Neural progenitor cell (in vitro differentiated cells): Measurements from ENCODE around the gene TEKTIP1. TPM values are rescaled to one million over a fixed set of nuclear protein-coding genes. Genes with fewer than 3 reads are reported as not detected.

Experiments
- DNase-seq: peaks from one replicate; pipeline ENCODE4 v3.0.0-alpha.2; 2016; ENCODE audit warnings: low spot score
- H2AFZ ChIP-seq: fragments of 200-600 bp; sonication (generic); replicated peaks from 2 replicates; pipeline ENCODE4 v1.6.1; 2016; ENCODE audit warnings: antibody characterized with exemption
- H3F3A ChIP-seq: fragments of 200-600 bp; sonication (generic); 2 replicates; pipeline ENCODE4 v1.6.1; 2016; ENCODE audit warnings: antibody characterized with exemption, low read depth
- H3K27ac ChIP-seq: fragments of 200-600 bp; sonication (generic); 2 replicates; pipeline ENCODE4 v1.5.1; 2016; ENCODE audit warnings: mild to moderate bottlenecking
- H3K27me3 ChIP-seq: fragments of 200-600 bp; sonication (generic); 2 replicates; pipeline ENCODE4 v1.6.1; 2016; ENCODE audit warnings: mild to moderate bottlenecking, moderate library complexity
- H3K36me3 ChIP-seq: fragments of 200-600 bp; sonication (generic); 2 replicates; pipeline ENCODE4 v1.5.1; 2016
- H3K4me1 ChIP-seq: fragments of 200-600 bp; sonication (generic); 2 replicates; pipeline ENCODE4 v1.6.1; 2016; ENCODE audit warnings: mixed run types
- H3K4me2 ChIP-seq: fragments of 200-600 bp; sonication (generic); 2 replicates; pipeline ENCODE4 v1.6.1; 2016
- H3K4me3 ChIP-seq: fragments of 200-600 bp; sonication (generic); 2 replicates; pipeline ENCODE4 v1.5.1; 2016
- H3K79me2 ChIP-seq: fragments of 200-600 bp; sonication (generic); 2 replicates; pipeline ENCODE4 v1.6.1; 2016; ENCODE audit warnings: low read depth
- H3K9ac ChIP-seq: fragments of 200-600 bp; sonication (generic); 2 replicates; pipeline ENCODE4 v1.6.1; 2016
- H3K9me3 ChIP-seq: fragments of 200-600 bp; sonication (generic); 2 replicates; pipeline ENCODE4 v1.5.1; 2016; ENCODE audit warnings: low read depth
- H4K20me1 ChIP-seq: fragments of 200-600 bp; sonication (generic); 2 replicates; pipeline ENCODE4 v1.6.1; 2016; ENCODE audit warnings: low read depth
- H3K27ac Mint-ChIP-seq: 3 replicates; pipeline ENCODE4 v1.8.0; 2021; ENCODE audit warnings: mixed read lengths
- H3K27me3 Mint-ChIP-seq: 2 replicates; pipeline ENCODE4 v1.8.0; 2022; ENCODE audit warnings: low read depth, mild to moderate bottlenecking, inconsistent platforms, moderate library complexity, mixed read lengths; ENCODE audit not compliant: insufficient read depth
- H3K36me3 Mint-ChIP-seq: 3 replicates; pipeline ENCODE4 v1.8.0; 2021; ENCODE audit warnings: mixed read lengths
- H3K4me1 Mint-ChIP-seq: 3 replicates; pipeline ENCODE4 v1.8.0; 2021; ENCODE audit warnings: mixed read lengths
- H3K4me3 Mint-ChIP-seq: 3 replicates; pipeline ENCODE4 v1.8.0; 2021; ENCODE audit warnings: mild to moderate bottlenecking, moderate library complexity, mixed read lengths
- H3K9me3 Mint-ChIP-seq: 3 replicates; pipeline ENCODE4 v1.8.0; 2020; ENCODE audit warnings: mixed read lengths
- EZH2 ChIP-seq: fragments of 200-600 bp; sonication (generic); IDR thresholded peaks from 2 replicates; pipeline ENCODE4 v1.6.1; 2017; ENCODE audit warnings: antibody characterized with exemption, mild to moderate bottlenecking, moderate library complexity
- EZH2phosphoT487 ChIP-seq: fragments of 200-600 bp; sonication (generic); IDR thresholded peaks from 2 replicates; pipeline ENCODE4 v1.6.1; 2017; ENCODE audit warnings: antibody characterized with exemption
- total RNA-seq: library from RNA; depleted of rRNA; stranded (reverse); fragments of >200 nt; gene quantifications from 2 replicates; pipeline ENCODE4 v1.2.3, GENCODE V29; 2015; ENCODE audit warnings: low replicate concordance
- TF ChIP-seq, protein P1 (sequence below): fragments of 200-600 bp; sonication (generic); IDR thresholded peaks from 2 replicates; pipeline ENCODE4 v1.5.1; 2017; ENCODE audit warnings: antibody characterized with exemption, mild to moderate bottlenecking

The TEKTIP1 gene
- total RNA-seq, 1 donor from 2014 or later: not detected

DNA sequence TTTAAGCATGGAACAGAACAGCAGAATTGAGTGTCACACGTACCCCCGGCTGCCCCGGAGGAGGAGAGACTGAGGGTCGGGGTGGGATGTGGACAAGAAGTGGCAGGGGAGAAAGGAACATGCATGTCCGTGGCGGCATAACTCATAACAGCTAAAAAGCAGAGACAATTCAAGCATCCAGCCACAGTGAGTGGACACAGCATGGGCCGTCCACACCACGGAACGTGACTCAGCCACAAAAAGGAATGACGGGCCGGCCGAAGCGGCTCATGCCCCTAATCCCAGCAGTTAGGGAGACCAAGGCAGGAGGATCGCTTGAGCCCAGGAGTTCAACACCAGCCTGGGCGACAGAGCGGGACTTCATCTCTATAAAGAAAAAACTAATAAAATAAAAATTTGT is 46.1 kb upstream of the TEKTIP1 start:
- H3K9me3 Mint-ChIP-seq: no peaks in the 10 kb centered on the region
- H3K27me3 Mint-ChIP-seq: no peaks in the 10 kb centered on the region
- no peaks in the 10 kb centered on the region for H3K4me1 Mint-ChIP-seq
- Histone ChIP-seq H3F3A (no peaks in the 10 kb centered on the region), H3K4me3 (no peak overlapping the region), H3K36me3 (no peaks in the 10 kb centered on the region), H4K20me1 (no peaks in the 10 kb centered on the region), H3K27me3 (no peaks in the 10 kb centered on the region), H3K9me3 (no peaks in the 10 kb centered on the region), H3K27ac (no peak overlapping the region), H3K4me2 (no peak overlapping the region), H3K4me1 (no peaks in the 10 kb centered on the region), H3K9ac (no peak overlapping the region), H2AFZ (no peak overlapping the region), H3K79me2 (peaks cover 2% of the 10 kb centered on the region)
- peak overlapping the region; percentile 18 for H3K4me3 Mint-ChIP-seq
- H3K27ac Mint-ChIP-seq: no peak overlapping the region
- no peak for TF ChIP-seq EZH2phosphoT487
- TF ChIP-seq, protein P1, sequence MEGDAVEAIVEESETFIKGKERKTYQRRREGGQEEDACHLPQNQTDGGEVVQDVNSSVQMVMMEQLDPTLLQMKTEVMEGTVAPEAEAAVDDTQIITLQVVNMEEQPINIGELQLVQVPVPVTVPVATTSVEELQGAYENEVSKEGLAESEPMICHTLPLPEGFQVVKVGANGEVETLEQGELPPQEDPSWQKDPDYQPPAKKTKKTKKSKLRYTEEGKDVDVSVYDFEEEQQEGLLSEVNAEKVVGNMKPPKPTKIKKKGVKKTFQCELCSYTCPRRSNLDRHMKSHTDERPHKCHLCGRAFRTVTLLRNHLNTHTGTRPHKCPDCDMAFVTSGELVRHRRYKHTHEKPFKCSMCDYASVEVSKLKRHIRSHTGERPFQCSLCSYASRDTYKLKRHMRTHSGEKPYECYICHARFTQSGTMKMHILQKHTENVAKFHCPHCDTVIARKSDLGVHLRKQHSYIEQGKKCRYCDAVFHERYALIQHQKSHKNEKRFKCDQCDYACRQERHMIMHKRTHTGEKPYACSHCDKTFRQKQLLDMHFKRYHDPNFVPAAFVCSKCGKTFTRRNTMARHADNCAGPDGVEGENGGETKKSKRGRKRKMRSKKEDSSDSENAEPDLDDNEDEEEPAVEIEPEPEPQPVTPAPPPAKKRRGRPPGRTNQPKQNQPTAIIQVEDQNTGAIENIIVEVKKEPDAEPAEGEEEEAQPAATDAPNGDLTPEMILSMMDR: no peak
- TF ChIP-seq EZH2: no peak
- DNase-seq: no peak
- peaks cover 16% of the 10 kb centered on the region for H3K36me3 Mint-ChIP-seq

DNA sequence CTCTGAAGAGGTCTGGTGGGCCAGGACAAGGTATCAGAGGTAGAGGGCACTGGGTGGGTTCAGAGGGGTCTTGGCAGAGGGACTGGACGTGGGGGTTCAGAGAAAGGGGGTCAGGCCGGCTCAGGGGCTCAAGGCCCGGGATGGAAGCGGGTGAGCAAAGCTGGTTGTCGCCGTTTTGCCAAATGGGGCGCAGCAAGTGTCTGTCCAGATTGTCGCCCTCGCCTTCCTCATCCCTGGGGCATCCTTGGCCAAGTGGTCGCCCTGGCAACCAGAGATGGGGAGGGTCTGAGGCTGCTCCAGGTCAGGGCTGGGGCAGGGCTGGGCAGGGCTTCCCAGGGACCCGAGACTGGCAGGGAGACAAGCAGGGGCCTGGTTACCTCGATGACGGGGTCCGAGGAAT is 45.3 kb upstream of the TEKTIP1 start:
- Histone ChIP-seq H3K79me2 (peaks cover 10% of the 10 kb centered on the region), H3K4me3 (no peak overlapping the region), H3K4me1 (no peaks in the 10 kb centered on the region), H3K9ac (no peak overlapping the region), H3K27me3 (no peaks in the 10 kb centered on the region), H3K4me2 (no peak overlapping the region), H3F3A (no peaks in the 10 kb centered on the region), H4K20me1 (no peaks in the 10 kb centered on the region), H3K27ac (no peak overlapping the region), H3K9me3 (no peaks in the 10 kb centered on the region), H2AFZ (no peak overlapping the region), H3K36me3 (no peaks in the 10 kb centered on the region)
- Mint-ChIP-seq H3K36me3 (peaks cover 16% of the 10 kb centered on the region), H3K9me3 (no peaks in the 10 kb centered on the region), H3K4me3 (no peak overlapping the region), H3K27ac (no peak overlapping the region), H3K27me3 (no peaks in the 10 kb centered on the region), H3K4me1 (no peaks in the 10 kb centered on the region)
- DNase-seq: no peak
- no peak for TF ChIP-seq EZH2
- TF ChIP-seq, protein P1: no peak
- no peak for TF ChIP-seq EZH2phosphoT487

DNA sequence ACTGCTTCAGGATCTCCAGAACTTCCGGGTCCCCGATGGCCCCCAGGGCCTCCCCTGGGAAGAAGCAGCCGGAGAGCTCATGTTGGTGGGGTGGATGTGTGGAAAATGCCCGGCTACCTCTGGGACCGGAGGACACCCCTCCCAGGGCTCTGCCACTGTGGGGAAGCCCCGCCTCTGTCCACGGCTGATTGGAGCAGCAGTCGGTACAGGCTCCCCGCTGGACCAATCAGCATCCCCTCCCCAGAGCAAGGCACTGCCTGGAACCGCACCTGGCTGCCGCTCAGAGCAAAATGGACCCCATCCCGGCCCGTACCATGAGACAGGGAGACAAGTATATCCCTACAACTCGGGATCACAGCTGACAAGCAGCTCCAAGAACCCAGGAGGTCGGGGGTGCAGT is 44.9 kb upstream of the TEKTIP1 start:
- no peak overlapping the region for H3K27ac Mint-ChIP-seq
- no peaks in the 10 kb centered on the region for H3K27me3 Mint-ChIP-seq
- H3K4me3 Mint-ChIP-seq: no peak overlapping the region
- TF ChIP-seq EZH2 (no peak), EZH2phosphoT487 (no peak)
- TF ChIP-seq, protein P1: no peak
- H3K9ac ChIP-seq: no peak overlapping the region
- no peak overlapping the region for H3K4me2 ChIP-seq
- H3K4me1 Mint-ChIP-seq: peaks cover 2% of the 10 kb centered on the region
- no peaks in the 10 kb centered on the region for H3K9me3 Mint-ChIP-seq
- peaks cover 14% of the 10 kb centered on the region for H3K36me3 Mint-ChIP-seq
- peaks cover 14% of the 10 kb centered on the region for H3K79me2 ChIP-seq
- DNase-seq: peak; percentile 57
- no peaks in the 10 kb centered on the region for H3K9me3 ChIP-seq
- H3K27me3 ChIP-seq: no peaks in the 10 kb centered on the region
- H3K27ac ChIP-seq: no peak overlapping the region
- no peaks in the 10 kb centered on the region for H3F3A ChIP-seq
- no peaks in the 10 kb centered on the region for H3K36me3 ChIP-seq
- no peaks in the 10 kb centered on the region for H4K20me1 ChIP-seq
- H2AFZ ChIP-seq: no peak overlapping the region
- no peaks in the 10 kb centered on the region for H3K4me1 ChIP-seq
- H3K4me3 ChIP-seq: no peak overlapping the region

DNA sequence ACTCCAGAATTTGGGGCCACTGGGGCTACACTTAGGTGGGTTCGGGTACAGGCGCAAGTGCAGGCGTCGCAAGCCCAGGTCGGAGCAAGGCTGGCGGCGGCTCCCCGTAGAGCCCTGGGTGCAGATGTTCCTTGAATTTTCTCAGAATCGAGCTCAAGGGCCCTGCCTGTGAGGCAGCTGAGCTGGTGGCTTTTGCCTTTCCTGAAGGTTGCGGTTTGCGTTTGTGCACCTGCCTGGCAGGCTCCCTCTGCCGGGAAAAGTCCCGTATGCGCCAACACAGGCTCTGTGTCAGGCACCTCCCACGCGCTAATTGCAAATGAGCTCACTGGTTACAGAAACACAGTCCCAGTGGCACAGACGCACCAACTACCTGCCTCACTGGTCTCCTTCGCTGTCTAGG is 44.4 kb upstream of the TEKTIP1 start:
- Histone ChIP-seq H3K4me2 (no peak overlapping the region), H3K9ac (no peak overlapping the region), H3F3A (no peaks in the 10 kb centered on the region), H4K20me1 (no peaks in the 10 kb centered on the region), H3K4me1 (peaks cover 2% of the 10 kb centered on the region), H3K9me3 (no peaks in the 10 kb centered on the region), H3K79me2 (peaks cover 19% of the 10 kb centered on the region), H3K27ac (no peak overlapping the region), H3K27me3 (no peaks in the 10 kb centered on the region), H3K4me3 (no peak overlapping the region), H2AFZ (no peak overlapping the region), H3K36me3 (no peaks in the 10 kb centered on the region)
- Mint-ChIP-seq H3K36me3 (peaks cover 14% of the 10 kb centered on the region), H3K9me3 (no peaks in the 10 kb centered on the region), H3K4me1 (peaks cover 4% of the 10 kb centered on the region), H3K27ac (no peak overlapping the region), H3K4me3 (no peak overlapping the region), H3K27me3 (no peaks in the 10 kb centered on the region)
- TF ChIP-seq EZH2 (no peak), EZH2phosphoT487 (no peak)
- TF ChIP-seq, protein P1: no peak
- DNase-seq: no peak
